Stimulated activated naive CD8-positive, alpha-beta T cell treated with anti-CD3 and anti-CD28 coated beads, Interleukin-15, Interleukin-2, amounts not matched to agents 100 U/mL and 50 U/mL, for 24 hours (primary cell): Measurements from ENCODE around the gene GFRA1.

Experiments
- ATAC-seq: fragments of 150-1000 bp; cut with Tn5 transposase; one replicate; pipeline ENCODE4 v1.10.0; 2021
- DNase-seq: peaks from one replicate; pipeline ENCODE4 v3.0.0; 2021

Gene GFRA1

GRCh38 chr10:116027355-116027754 lies 245.7 kb downstream of the GFRA1 start:
- ATAC-seq (no peak), DNase-seq (no peak)

- DNase-seq, result no peak
- ATAC-seq, result no peak
These were observed 246.3 kb downstream of the GFRA1 start for GRCh38 chr10:116026725-116027124.

GRCh38 chr10:116026315-116026714 lies 246.7 kb downstream of the GFRA1 start:
- DNase-seq, result no peak
- ATAC-seq, result no peak

- ATAC-seq (no peak), DNase-seq (no peak)
These were observed 248.6 kb downstream of the GFRA1 start for GRCh38 chr10:116024271-116024878.

- DNase-seq (no peak), ATAC-seq (no peak)
These were observed 255.6 kb downstream of the GFRA1 start for GRCh38 chr10:116017405-116017804.

- ATAC-seq (no peak), DNase-seq (no peak)
These were observed 257.2 kb downstream of the GFRA1 start for GRCh38 chr10:116015583-116016333.

- no peak for ATAC-seq
- DNase-seq, result no peak
These were observed 258.0 kb downstream of the GFRA1 start for GRCh38 chr10:116014871-116015582.

- ATAC-seq, result no peak
These were observed 258.7 kb downstream of the GFRA1 start for GRCh38 chr10:116014326-116014725.

GRCh38 chr10:116011929-116012328 lies 261.1 kb downstream of the GFRA1 start:
- no peak for DNase-seq
- ATAC-seq, result no peak

More at GRCh38 chr10:116014326-116014725, 258.7 kb downstream of the GFRA1 start:
- DNase-seq, result no peak

GRCh38 chr10:116007256-116007891 lies 265.6 kb downstream of the GFRA1 start:
- ATAC-seq (no peak), DNase-seq (no peak)
